Measurements from ENCODE around the gene POM121L2. TPM values are rescaled to one million over a fixed set of nuclear protein-coding genes. Genes with fewer than 3 reads are reported as not detected.

The POM121L2 gene
- total RNA-seq, 4 donors from 2014 or later: not detected

- no peak overlapping the region for H3K27ac ChIP-seq
- 4 to 7% methylated on average over 17 to 24 of the region's 24 CpGs for WGBS, 2 donors
- DNase-seq (ENCODE audit: low spot score in 2 of 2): no peak
- H3K4me3 ChIP-seq: no peak overlapping the region
- peaks cover 0 to 29% (median 0%) of the 10 kb centered on the region in 4 donors for H3K9me3 ChIP-seq
- H3K36me3 ChIP-seq: no peaks in the 10 kb centered on the region
- H3K27me3 ChIP-seq: peaks cover 0 to 95% of the 10 kb centered on the region in 2 donors
- TF ChIP-seq, protein P1, sequence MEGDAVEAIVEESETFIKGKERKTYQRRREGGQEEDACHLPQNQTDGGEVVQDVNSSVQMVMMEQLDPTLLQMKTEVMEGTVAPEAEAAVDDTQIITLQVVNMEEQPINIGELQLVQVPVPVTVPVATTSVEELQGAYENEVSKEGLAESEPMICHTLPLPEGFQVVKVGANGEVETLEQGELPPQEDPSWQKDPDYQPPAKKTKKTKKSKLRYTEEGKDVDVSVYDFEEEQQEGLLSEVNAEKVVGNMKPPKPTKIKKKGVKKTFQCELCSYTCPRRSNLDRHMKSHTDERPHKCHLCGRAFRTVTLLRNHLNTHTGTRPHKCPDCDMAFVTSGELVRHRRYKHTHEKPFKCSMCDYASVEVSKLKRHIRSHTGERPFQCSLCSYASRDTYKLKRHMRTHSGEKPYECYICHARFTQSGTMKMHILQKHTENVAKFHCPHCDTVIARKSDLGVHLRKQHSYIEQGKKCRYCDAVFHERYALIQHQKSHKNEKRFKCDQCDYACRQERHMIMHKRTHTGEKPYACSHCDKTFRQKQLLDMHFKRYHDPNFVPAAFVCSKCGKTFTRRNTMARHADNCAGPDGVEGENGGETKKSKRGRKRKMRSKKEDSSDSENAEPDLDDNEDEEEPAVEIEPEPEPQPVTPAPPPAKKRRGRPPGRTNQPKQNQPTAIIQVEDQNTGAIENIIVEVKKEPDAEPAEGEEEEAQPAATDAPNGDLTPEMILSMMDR (IDR thresholded peaks at IDR 0.05): no peak
- TF ChIP-seq POLR2A (IDR thresholded peaks at IDR 0.05): no peak
- TF ChIP-seq EP300 (IDR thresholded peaks at IDR 0.05): no peak
- H3K4me1 ChIP-seq: peaks cover 0 to 8% (median 0%) of the 10 kb centered on the region in 4 donors
These were observed 32.5 kb downstream of the POM121L2 start for GRCh38 chr6:27279513-27280063.

- WGBS, 2 donors: 16 to 20% methylated on average over 36 of the region's 36 CpGs
- H3K9me3 ChIP-seq: peaks cover 0 to 20% (median 0%) of the 10 kb centered on the region in 4 donors
- TF ChIP-seq, protein P1 (IDR thresholded peaks at IDR 0.05): no peak
- no peak for TF ChIP-seq EP300 (IDR thresholded peaks at IDR 0.05)
- TF ChIP-seq POLR2A (IDR thresholded peaks at IDR 0.05): no peak
These were observed 36.8 kb downstream of the POM121L2 start for GRCh38 chr6:27275025-27275956.

DNA sequence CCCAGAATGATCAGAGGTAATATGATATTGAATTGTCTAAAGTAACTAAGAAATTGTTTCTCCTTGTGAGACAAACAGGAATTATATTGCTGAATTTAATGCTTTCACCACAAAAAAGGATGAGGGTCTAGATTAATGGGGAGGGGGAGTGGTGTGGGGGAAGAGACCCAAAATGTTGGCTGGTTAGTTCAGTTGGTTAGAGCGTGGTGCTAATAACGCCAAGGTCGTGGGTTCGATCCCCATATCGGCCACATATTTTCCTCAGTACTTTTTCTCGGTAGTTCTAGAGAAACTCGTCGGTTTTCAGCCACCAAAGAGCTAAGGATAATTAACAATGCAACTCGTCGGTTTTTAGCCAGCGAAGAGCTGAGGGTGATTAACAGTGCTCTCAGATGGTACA lies 38.3 kb downstream of the POM121L2 start:
- Histone ChIP-seq H3K4me3 (no peak overlapping the region), H3K4me1 (no peaks in the 10 kb centered on the region), H3K36me3 (no peaks in the 10 kb centered on the region), H3K27ac (no peak overlapping the region), H3K27me3 (peaks cover 0 to 60% of the 10 kb centered on the region in 2 donors), H3K9me3 (peaks cover 0 to 17% (median 0%) of the 10 kb centered on the region in 4 donors)
- TF ChIP-seq EP300 (IDR thresholded peaks at IDR 0.05) (no peak), POLR2A (IDR thresholded peaks at IDR 0.05) (no peak)
- TF ChIP-seq, protein P1 (IDR thresholded peaks at IDR 0.05): no peak
- DNase-seq (ENCODE audit: low spot score in 2 of 2): no peak
- WGBS, 2 donors: 67 to 73% methylated on average over 11 of the region's 11 CpGs

More at GRCh38 chr6:27275025-27275956, 36.8 kb downstream of the POM121L2 start:
- no peak for DNase-seq (ENCODE audit: low spot score in 2 of 2)
- Histone ChIP-seq H3K27ac (no peak overlapping the region), H3K27me3 (peaks cover 0 to 68% of the 10 kb centered on the region in 2 donors), H3K4me1 (peaks cover 0 to 5% (median 0%) of the 10 kb centered on the region in 4 donors), H3K4me3 (no peak overlapping the region), H3K36me3 (no peaks in the 10 kb centered on the region)

DNA sequence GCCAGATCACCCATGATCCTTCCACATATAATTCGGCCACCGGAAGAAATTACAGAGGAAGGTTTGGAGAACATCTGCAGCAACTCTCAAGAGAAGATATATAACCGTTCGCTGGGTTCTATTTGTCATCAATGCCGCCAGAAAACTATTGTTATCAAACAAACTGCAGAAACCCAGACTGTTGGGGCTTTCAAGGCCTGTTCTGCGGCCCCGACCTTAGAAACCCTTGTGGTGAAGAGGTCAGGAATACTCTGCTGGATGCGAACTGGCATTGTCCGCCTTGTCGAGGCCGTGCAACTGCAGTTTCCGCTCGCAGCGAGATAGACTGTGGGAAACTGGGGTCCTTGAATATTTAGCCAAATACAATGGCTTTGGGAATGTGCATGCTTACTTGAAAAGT lies 43.3 kb downstream of the POM121L2 start:
- Histone ChIP-seq H3K27ac (no peak overlapping the region), H3K4me1 (no peaks in the 10 kb centered on the region), H3K4me3 (no peak overlapping the region), H3K36me3 (no peaks in the 10 kb centered on the region), H3K27me3 (peaks cover 0 to 42% of the 10 kb centered on the region in 2 donors), H3K9me3 (no peaks in the 10 kb centered on the region)
- 75 to 84% methylated on average over 14 of the region's 14 CpGs for WGBS, 2 donors
- no peak for DNase-seq (ENCODE audit: low spot score in 2 of 2)
- no peak for TF ChIP-seq EP300 (IDR thresholded peaks at IDR 0.05)
- no peak for TF ChIP-seq POLR2A (IDR thresholded peaks at IDR 0.05)
- TF ChIP-seq, protein P1 (IDR thresholded peaks at IDR 0.05): no peak

Data from tibial nerve (tissue), 4 donors.